K562 (cell line): ENCODE data around the gene ADGRE2. TPM values are rescaled to one million over a fixed set of nuclear protein-coding genes. Genes with fewer than 3 reads are reported as not detected.
A peak's percentile ranks its signal among the peaks of the same experiment; 100 is the strongest.

Experiments
- BHLHE40 ChIP-seq: IDR thresholded peaks from 2 replicates; pipeline ENCODE4 v1.6.1; 2011; ENCODE audit warnings: low read length, improper control_type of control experiment
- CTCF ChIP-seq, 3 experiments: IDR thresholded peaks in 2 of 3; conservative IDR thresholded peaks in 1 of 3; 2 replicates each; pipeline ENCODE4 v1.5.1; 2011 to 2012; ENCODE audit warnings: low read length in 3 of 3, mild to moderate bottlenecking in 3 of 3, control low read depth in 2 of 3, improper control_type of control experiment in 1 of 3, inconsistent platforms in 1 of 3, low read depth in 1 of 3, mixed read lengths in 1 of 3, moderate library complexity in 1 of 3; ENCODE audit not compliant: insufficient read depth in 2 of 3
- CXXC5 ChIP-seq: fragments of 250-450 bp; sonication (Bioruptor Pico); IDR thresholded peaks from 2 replicates; pipeline ENCODE4 v1.8.0; 2022; ENCODE audit warnings: inconsistent platforms, mild to moderate bottlenecking, moderate library complexity
- RB1 ChIP-seq: fragments of 450-650 bp; IDR thresholded peaks from 2 replicates; pipeline ENCODE4 v1.6.1; 2017; ENCODE audit warnings: low read depth, mild to moderate bottlenecking
- VEZF1 ChIP-seq: fragments of 200-800 bp; sonication (Bioruptor generic); IDR thresholded peaks from 2 replicates; pipeline ENCODE4 v1.6.1; 2017; ENCODE audit warnings: missing genetic modification characterization, missing compliant biosample characterization
- ZBTB33 ChIP-seq: sonication (generic); formaldehyde crosslinking; IDR thresholded peaks from 2 replicates; pipeline ENCODE4 v1.8.1; 2023; ENCODE audit warnings: mild to moderate bottlenecking, missing genetic modification reagents
- ZFP1 ChIP-seq: fragments of 450-650 bp; formaldehyde crosslinking; IDR thresholded peaks from 2 replicates; pipeline ENCODE4 v1.4.0; 2020; ENCODE audit warnings: mild to moderate bottlenecking, mixed read lengths
- polyA plus RNA-seq, 8 experiments: library from polyadenylated mRNA; depleted of rRNA in 4 of 8; stranded (reverse) in 5 of 8; unstranded in 3 of 8; fragments of >200 nt; fragmentation: Nextera tagmentation in 2 of 8; fragmentation: Illumina TruSeq in 1 of 8; extraction: Ambion mirVana in 2 of 8; extraction: Trizol in 1 of 8; gene quantifications; 2 replicates each; pipeline versions ENCODE4 v1.2.1 to v1.2.3, GENCODE V29; 2011 to 2014; ENCODE audit warnings: inconsistent platforms in 1 of 8, missing spikeins in 1 of 8
- total RNA-seq, 7 experiments: library from RNA; depleted of rRNA in 6 of 7; stranded (reverse); fragments of >200 nt in 6 of 7; fragmentation: Illumina TruSeq in 2 of 7; extraction: Trizol in 2 of 7; gene quantifications; 2 replicates each; pipeline versions ENCODE4 v1.2.1 to v1.2.3, GENCODE V29; 2011 to 2021; ENCODE audit warnings: low replicate concordance in 1 of 7

The ADGRE2 gene
- total and polyA plus RNA-seq, 9 of the 15 experiments (the other 6 are each of a cell fraction or from before 2014, with no cell fraction given) = 4.3 to 17.3 (median 9.8) TPM

- TF ChIP-seq VEZF1 (CRISPR knock-in tag) (peak; percentile 58), CTCF (IDR thresholded peaks at IDR 0.05 in 2 of 3, conservative IDR thresholded peaks at IDR 0.05 in 1 of 3; ENCODE audit: insufficient read depth in 2 of 3, low read depth in 1 of 3, low read length in 3 of 3) (peak; percentile 82 to 95 (median 92)), ZBTB33 (peak; percentile 37; the same call in 1 of the 2 replicates), CXXC5 (CRISPR knock-in tag) (0 out of 2 replicates have a peak, but pooled peaks have one; percentile 2), BHLHE40 (peak; percentile 36; the same call in 1 of the 2 replicates), RB1 (peak; percentile 52; the same call in 1 of the 2 replicates), ZFP1 (CRISPR knock-in tag) (no peak)
- TF ChIP-seq, all 486 proteins: peak for 30
Measured at GRCh38 chr19:14786421-14786851, 8.1 kb upstream of the ADGRE2 start (continued).
